ENCODE data around the gene ROR2.
"Not testable (repeated sequence)": the region's sequence is repeated elsewhere in the genome, so short reads cannot be mapped to it uniquely, and the experiment has no call there.

ROR2 gene

DNA sequence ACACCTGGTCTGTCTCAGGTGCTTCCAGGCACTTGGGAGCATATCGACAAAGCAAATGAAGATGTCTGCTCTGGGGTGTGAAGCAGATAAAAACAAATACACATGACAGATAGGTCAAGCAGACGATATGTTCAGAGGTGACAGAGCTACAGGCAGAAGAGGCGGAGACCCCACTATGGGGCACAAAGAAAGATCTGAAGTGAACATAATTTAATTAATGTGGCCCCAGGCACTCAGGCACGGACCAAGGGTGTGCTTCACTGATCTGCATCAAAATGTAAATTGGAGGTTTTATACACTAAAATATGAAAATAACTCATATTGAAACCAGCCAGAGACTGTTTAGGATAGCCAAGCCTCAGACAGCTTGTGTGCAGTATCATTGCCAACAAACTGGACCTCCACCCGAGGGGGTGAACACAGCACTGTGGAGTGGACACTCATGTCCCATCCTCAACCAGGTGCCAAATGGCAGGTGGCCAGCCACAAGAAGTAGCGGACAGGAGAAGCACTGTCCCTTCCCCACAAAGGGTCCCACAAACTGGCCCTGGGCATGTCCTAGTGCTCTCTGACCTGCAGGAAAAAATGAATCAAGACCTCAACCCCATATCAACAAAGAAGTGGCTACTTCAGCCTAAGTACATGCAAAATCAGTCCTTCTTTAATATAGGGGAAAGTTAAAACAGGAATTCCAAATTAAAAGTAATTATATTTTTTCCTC lies 29.2 kb downstream of the ROR2 start:
- no peak for DNase-seq

DNA sequence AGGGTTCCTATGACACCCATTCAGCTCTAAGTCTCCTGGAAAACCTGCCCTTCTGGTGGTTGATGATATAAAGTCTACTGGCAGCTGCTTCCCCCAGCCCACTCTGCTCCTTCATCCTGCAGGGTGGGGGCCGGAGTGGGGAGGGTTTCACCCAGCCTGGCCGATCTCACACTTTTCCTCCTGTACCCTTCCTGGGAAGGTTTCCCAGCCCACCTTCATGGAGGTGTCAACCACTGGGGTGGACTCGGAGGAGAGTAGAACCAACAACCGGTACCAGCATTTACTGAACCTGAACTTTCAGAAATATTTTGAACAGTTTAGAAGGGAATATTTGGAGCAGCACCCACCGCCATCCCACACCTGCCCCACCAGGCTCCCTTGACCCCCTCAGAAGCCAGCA lies 30.4 kb downstream of the ROR2 start:
- DNase-seq: no peak

DNA sequence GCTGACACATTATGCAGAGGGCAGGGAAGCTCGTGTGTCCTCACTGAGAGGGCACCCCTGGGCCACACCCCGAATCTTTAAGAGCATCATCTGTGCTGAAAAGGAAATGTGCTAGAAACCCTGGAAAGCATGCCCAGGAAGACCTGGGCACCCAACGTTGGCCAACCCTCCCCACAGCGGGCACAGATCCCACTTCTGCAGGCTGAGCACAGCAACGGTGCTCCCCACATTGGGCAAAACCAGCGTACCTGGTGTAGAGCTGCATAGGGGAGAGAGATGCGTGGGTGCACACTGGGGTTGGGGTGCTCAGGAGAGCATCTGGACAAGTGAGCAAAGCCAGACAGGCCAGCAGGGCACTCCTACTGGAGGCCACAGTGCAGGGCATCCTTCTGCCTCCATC lies 32.6 kb downstream of the ROR2 start:
- no peak for DNase-seq

DNA sequence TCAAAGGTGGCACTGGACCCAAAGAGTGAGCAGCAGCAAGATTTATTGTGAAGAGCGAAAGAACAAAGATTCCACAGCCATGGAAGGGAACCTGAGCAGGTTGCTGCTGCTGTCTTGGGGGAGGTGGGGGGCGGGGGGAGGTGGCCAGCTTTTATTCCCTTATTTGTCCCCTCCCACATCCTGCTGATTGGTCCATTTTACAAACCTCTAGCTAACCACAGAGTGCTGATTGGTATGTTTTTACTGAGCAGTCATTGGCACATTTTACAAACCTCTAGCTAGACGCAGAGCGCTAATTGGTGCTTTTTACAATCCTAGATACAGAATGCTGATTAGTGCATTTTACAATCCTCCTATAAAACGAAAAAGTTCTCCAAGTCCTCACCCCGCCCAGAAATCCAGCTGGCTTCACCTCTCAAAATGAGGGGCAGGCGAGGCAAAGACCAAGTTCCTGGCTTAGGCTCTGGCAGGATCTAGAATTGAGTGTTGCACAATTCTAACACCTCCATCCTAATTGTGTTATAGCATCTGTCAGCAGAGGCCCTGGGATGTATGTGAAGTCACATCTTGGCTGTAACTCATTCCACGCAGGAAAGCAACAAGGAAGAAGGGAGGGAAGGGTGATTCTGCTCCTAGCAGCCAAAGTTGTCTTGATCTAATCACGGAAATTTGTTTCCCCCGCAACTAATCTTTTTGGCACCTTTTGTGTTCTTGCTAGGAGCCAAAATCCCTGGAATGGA lies 34.3 kb downstream of the ROR2 start:
- no peak for DNase-seq

DNA sequence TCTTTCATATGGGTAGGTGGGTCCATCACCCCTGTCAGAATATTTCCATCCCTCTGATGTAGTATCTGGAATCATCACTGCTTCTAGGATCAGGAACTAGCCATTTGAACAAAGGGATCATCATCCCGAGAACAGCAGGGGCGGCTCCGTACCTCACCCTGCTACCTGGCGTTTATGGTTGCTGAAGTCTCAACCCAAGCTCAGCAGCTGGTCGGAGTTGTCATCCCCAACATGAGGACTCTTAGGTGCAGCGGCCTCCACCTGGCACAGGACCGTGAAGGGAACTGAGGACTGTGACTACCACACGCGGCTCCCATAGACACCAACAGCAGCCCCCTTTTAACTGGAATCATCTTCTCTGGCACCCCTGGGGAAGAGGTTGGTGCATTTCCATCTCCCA lies 35.1 kb downstream of the ROR2 start:
- no peak for DNase-seq

DNA sequence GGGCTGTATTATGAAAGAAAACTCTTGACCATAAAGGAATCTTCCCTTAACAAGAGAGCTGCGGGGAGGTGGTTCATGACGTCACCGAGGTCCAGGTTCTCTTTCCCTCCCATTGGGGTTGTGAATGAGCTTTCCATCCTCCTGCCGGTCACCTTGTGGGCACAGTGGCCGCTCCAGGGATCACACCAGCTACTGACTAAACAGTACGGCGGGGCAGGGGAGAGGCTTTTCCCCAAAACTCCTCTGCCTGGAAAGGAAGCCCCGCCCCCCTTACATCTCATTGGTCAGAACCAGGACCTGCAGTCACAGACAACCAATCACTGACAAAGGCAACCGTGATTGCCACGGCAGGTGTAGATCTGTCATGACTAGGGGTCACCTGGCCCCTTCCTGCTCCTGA lies 35.6 kb downstream of the ROR2 start:
- no peak for DNase-seq

DNA sequence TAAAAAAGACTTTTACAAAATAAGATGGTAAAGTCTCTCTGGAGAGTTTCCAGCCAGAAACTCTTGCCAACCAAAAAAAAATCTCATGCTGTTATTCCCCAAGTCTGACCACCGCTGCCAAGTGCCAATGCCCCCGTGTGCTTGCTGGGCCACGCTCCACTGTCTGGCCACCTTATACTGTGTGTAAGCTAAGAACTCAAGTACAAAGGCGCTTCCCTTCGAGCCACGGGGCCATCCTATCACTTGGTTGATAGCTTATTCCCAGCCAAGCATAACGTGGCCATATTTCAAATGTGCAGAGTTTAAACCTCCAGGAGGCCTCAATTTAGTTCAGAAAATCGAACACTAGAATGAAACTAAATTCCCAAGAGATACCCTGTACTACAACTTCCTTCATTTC lies 36.0 kb downstream of the ROR2 start:
- DNase-seq: no peak

DNA sequence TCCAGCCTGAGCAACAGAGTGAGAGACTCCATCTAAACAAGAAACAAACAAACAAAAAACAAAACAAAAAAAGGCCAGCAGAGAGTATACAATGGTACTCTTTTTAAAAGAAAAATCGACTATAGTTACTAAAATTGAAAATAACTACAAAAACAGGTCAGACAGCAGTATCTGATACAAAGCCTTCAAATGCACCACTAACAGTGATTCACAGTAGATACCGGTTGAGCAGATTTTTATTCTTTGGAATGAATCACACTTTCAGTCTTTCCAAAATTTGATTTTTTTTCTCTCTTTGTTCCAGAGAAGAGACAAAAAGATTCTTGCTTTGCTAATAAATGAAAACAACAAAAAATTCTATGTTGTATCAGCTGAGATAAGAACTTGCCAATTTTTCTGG lies 36.9 kb downstream of the ROR2 start:
- DNase-seq: no peak

DNA sequence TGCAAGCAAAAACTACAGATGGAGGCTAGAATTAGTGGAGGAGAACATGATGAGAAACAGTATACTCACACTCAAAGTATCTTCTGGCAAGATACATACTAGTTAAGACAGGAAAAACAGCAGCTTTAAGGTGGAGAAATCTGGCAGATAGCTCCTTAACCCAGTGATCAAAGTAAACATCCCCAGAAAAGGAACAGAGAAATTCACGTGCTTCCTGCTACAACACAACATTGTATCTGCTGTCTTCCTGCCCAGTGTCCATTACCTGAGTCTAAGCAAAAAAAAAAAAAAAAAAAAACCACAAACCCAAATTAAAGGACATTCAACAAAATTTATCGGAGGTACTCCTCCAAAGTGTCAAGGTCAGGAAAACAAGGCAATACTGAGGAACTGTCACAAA lies 38.4 kb downstream of the ROR2 start:
- no peak for DNase-seq

DNA sequence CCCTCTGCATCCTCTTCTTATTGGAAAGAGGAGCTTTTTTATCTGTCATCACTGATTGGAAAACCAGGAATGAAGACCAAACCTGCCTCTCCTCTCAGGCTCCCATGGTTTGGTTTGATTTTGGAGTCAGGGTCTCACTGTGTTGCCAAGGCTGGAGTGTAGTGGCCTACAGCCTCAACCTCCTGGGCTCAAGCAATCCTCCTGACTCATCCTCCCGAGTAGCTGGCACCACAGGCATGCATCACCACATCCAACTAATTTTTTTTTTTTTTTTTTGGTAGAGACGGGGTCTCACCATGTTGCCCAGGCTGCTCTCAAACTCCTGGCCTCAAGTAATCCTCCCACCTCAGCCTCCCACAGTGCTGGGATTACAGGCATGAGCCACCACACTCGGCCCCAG lies 40.8 kb downstream of the ROR2 start:
- not testable (repeated sequence) for DNase-seq

DNA sequence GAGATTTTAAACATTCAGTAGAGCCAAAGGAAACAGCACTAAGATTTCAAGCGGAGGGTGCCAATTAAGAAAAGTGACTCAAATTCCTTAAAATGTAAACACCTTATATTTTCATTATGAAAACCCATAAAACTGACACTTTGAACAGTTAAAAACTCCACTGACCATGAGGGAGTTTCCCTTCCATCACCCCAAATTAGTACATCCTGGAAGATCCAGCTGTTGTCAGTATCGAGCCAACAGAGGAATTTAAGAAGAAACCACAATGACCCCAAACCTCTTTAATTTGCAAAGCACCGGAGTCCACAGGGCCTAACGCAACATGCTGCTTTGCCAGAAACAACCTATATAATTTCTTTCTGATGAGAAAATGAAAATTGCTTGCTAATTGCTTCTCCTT lies 41.3 kb downstream of the ROR2 start:
- DNase-seq: no peak

DNA sequence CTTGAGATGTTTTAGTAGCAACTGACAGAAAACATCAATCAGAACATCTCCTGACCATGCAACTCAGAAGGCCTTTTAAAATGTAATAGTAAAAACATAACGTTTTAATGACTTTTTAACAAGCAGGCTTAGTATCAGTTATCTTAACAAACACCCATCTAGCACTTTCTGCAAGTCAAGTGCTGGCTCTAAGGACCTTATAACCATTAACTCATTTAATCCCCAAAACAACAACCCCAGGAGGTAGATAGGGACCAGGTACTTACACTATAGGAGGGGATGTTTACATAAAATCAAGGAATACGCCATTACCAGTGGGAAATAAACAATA lies 41.8 kb downstream of the ROR2 start:
- DNase-seq: no peak

DNA sequence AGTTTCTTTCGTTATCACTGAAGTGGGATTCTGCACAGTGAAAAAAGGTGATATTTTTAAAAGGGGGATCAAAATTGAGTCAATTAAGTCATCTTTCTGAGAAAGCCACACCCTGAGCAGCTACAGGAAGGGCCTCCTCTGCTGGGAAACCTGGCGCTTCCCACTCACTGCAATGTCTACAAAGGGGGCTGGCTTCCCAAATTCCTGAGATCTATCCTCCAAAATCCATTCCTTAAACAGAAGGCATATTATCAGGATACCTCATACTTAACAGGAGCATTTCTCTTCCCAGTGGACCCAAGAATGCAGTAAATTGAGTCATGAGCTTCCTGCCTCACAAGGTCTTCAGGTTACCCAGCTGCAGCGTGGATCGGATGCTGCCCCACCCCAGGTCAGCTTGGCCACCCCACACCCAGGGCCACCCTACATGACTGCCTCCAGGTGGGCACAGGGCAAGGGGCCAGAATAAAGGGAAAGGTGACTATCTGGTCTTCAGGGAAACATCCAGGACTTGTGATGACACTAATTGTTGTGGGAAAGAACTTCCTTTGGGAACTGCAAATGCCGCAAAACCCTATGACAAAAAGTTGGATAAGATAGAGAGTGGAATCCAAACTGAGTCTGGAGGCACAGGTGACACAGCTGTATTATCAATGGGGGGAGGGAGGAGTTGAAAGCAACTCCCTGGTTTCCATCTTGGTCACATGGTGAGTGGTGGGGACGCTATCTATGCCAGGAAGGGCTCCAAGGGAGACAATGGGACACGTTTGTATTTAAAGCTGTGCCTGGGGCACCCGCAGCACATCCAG lies 42.3 kb downstream of the ROR2 start:
- no peak for DNase-seq

DNA sequence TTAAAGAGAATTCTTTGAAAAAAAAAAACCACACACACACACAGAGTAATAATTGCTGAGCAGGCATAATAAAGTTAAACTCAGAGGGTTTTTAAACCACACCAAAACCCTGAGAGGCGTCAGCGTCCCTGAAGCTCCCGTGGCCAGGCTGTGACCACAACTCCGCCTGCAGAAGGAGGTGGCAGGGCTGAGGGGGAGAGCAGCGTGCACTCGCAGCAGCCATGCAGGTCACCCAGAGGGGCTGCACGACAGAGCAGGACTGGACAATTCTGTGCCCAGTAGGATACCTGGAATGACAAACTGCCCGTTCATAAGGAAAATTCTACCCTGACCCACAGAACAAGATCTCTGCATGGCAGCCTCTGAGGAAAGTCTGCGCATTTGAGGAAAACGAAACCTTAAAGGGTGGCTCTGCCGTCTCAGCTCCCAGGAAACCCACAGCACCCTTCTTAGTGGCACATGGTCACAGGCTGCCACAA lies 44.0 kb downstream of the ROR2 start:
- no peak for DNase-seq

DNA sequence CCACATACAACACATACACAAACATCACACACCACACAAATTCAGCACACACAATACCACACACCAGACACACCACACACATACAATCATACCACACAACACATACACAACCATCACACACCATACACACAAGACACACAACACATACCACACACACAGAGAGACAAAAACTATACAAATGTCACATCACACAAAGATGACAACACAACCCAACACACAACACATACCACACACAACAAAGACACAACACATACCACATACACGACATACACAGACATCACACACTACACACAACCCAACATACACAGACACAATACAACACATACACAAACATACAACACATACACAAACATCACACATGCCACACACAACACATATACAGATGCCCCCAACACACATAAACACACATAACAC lies 44.8 kb downstream of the ROR2 start:
- no peak for DNase-seq

DNA sequence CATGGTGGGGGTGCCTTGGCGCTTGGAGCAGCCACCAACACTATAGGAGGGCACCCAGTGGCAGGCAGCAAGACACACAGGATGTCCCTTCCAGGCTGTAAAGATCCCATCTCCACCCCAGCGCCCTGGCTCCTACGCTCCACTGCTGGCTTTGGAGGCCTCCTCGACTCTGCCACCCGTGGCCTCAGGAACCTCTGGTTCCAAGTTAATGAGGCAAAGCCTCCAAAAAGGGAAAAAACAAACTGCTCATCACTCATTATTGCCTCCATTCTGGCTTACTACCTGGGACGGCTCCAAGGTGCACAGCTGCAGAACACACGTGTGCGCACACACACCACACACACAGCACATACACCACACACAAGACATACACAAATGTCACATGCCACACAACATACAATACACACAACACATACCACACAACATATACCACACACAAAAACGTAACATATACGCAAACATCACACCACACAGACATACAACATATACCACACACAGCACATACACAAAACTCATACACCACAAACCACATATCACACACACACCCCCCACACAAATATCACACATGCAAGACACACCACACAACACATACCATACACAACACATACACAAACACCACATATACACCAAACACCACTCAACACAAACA lies 45.3 kb downstream of the ROR2 start:
- DNase-seq: no peak

DNA sequence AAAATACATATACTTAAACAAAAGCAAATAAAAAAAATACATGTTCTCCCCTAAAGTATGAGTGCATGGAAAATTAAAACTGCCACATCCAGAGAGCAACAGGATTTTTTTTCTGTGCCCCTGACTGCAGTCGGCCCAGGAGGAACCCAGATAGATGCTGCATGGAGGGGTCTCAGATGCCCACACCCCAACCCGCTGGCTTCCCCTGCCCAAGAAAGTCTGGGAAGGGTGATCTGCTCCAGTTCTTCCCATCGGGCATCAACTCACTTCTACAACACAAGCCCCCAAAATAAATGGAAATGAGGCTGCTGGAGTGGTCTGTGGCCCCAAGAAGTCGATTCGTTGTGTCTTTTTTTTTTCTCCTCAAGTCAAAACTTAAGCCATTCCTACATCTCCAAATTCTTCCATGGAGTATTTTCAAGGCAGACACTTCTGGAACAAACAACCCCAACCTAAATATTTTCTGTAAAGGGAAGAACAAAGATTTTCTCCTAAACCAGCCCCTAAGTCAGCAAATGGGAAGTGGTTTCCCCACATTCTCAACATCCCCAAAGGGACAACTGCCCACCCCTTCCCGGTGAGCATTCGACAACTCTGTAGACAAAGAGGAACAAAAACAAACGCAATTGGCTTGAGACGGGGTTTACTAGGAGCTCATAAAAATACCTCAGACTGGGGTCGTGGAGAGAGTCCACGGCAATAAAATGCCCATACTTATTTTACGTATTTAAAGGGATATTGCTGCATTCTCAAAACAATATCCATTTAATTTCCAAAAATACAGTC lies 46.7 kb downstream of the ROR2 start:
- DNase-seq: no peak

DNA sequence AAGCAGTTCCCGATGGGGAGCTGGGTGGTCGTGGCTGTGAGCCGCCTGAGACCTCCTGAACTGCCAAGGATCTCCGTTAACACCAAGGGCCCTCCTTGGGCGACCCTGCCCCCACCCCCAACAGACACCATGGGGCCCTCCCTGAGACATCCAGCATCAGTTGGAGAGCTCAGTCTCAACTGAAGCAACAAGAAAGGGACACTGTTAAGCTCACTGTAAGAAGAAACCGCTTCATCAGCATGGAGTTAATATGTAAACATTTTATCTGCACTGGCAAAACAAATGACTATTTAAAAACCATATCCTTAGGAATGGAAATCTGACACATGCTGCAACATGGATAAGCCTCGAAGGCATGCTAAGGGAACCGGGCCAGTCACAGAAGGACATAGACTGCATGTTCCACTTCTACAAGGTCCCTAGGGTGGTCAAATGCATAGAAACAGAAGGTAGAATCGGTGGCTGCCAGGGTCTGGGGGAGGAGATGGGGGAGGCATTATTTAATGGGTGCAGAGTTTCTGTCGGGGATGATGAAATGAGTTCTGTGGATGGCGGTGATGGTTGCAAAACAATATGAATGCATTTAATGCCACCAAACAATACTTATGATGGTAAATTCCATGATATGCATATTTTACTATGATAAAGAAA lies 47.4 kb downstream of the ROR2 start:
- DNase-seq: no peak

DNA sequence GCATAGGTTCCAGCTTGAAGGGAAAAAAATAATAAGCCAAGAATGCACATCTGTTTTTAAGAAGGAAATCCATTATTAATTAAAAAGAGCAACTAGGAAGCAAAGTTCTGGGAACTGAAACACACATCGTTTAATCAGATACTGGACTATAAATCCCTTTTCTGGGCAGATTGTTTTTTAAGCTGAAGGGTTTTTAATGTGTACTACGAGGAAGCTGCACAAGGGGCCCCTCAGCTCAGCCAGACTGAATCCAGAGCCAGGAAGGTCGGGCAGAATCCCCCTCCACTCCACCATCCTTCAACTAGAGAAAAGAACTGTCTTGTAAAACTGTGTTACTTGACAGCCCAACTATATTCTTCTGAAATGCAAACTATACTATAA lies 49.2 kb downstream of the ROR2 start:
- no peak for DNase-seq

DNA sequence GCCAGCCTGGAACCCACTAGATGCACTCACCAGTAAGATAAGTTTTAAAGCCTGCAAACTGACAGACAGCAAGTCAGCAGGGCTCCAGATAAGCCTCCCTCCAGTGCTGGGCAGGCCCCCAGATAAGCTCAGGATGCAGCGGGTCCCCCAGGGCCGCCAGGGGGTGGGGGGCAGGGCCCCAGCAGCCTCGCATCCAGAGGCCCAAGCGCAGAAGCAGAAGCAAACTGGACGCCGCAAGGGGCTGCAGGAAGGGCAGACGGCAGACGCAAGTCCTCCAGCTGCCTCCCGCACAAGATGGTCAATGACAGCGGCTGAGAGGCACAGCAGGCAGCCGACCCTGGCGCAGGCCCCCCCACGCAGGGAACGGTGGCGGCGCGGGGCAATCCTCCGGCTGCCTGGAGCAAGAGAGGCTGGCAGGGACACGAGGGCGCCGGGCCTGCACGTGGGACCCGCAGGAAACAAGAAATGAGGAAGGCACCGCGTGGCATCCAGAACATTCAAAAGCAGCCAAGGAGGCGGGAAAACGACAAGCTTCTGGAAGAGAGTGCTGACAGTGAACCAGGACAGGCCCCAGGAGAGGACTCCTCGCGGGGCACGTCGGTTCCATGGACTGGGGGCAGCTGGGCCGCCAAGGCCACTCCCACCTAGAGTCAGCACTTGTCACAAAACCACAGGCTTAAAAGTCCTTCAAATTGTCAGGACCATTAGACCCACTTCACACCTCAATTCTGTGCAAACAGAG lies 49.8 kb downstream of the ROR2 start:
- DNase-seq: peak; percentile 58

DNA sequence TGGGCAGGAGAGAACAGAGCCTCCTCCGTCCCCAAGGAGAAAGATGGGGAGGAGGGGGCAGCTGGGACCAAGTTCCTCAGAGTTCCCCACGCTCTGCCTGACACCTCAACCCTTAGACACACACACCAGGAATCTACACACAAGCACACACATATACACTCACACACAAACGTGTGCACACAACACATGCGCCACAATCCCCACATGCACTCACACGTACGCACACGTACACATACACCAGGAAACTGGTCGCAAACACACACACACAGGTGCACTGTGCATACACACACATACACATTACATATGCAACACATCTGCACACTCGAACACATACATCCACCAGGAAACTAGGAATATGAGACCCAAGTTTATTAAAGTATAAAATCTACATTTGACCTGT lies 50.4 kb downstream of the ROR2 start:
- DNase-seq: no peak

DNA sequence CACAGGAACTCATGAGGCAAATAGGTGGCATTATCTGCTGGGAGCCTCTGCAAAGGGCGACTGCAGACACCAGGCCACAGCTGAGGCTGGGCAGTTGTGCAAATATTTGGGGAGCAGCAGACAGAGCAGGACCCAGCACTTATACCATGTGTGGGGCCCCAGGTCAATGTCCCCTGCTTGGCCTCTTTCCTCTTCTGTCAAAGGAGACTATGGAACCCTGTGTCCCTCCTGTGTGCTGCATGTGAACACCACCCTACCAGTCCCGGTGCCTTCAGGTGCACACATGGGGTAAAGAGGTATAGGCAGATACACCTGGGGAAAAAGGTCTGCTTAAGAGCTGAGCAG lies 50.8 kb downstream of the ROR2 start:
- DNase-seq: no peak
